Caco-2 (cell line): ENCODE results near the gene GRK5. TPM values are rescaled to one million over a fixed set of nuclear protein-coding genes. Genes with fewer than 3 reads are reported as not detected.

ENCODE experiments used
- BruUV-seq: library from RNA; stranded (reverse); fragments of 400-500 nt; replicated peaks from 2 replicates; lab custom pipeline; 2021; lab: Mats Ljungman, UMichigan
- CTCF ChIA-PET: fragments of 300-600 bp; sonication (Branson Sonifier 250); formaldehyde crosslinking; loops from one replicate; lab custom pipeline; 2022; ENCODE audit warnings: antibody characterized with exemption; lab: Charles Lee
- POLR2A ChIA-PET: fragments of 300-600 bp; sonication (Branson Sonifier 250); formaldehyde crosslinking; loops from one replicate; lab custom pipeline; 2022; ENCODE audit warnings: antibody characterized with exemption; lab: Charles Lee
- DNase-seq, 2 experiments: peaks; one replicate each; pipeline versions ENCODE4 v3.0.0 to v3.0.0-alpha.2; 2020 to 2022
- H3K27me3 ChIP-seq: replicated peaks from 2 replicates; pipeline ENCODE4 v1.6.0; 2011; ENCODE audit warnings: low read length; ENCODE audit not compliant: control insufficient read depth, insufficient read depth
- H3K36me3 ChIP-seq: 2 replicates; pipeline ENCODE4 v1.5.1; 2011; ENCODE audit warnings: low read length; ENCODE audit not compliant: control insufficient read depth, insufficient read depth
- H3K4me1 ChIP-seq: fragments of 250-450 bp; sonication (Bioruptor Pico); 2 replicates; pipeline ENCODE4 v1.5.1; 2020; ENCODE audit warnings: mild to moderate bottlenecking
- H3K4me3 ChIP-seq: 2 replicates; pipeline ENCODE4 v1.5.1; 2011; ENCODE audit warnings: low read depth, mild to moderate bottlenecking, control low read depth, low read length
- H3K9me3 ChIP-seq: fragments of 250-450 bp; sonication (Bioruptor Pico); 2 replicates; pipeline ENCODE4 v1.5.1; 2020; ENCODE audit warnings: mild to moderate bottlenecking, moderate library complexity
- H3K27ac Mint-ChIP-seq: one replicate; pipeline ENCODE4 v1.8.0; 2022; ENCODE audit warnings: mixed read lengths; ENCODE audit not compliant: unreplicated experiment
- H3K27me3 Mint-ChIP-seq: one replicate; pipeline ENCODE4 v1.8.0; 2022; ENCODE audit warnings: mixed read lengths; ENCODE audit not compliant: insufficient read depth, unreplicated experiment
- H3K36me3 Mint-ChIP-seq: one replicate; pipeline ENCODE4 v1.8.0; 2022; ENCODE audit warnings: mild to moderate bottlenecking, mixed read lengths; ENCODE audit not compliant: insufficient read depth, unreplicated experiment
- H3K4me1 Mint-ChIP-seq: one replicate; pipeline ENCODE4 v1.8.0; 2022; ENCODE audit warnings: low read depth, mixed read lengths; ENCODE audit not compliant: unreplicated experiment
- H3K4me3 Mint-ChIP-seq: one replicate; pipeline ENCODE4 v1.8.0; 2022; ENCODE audit warnings: mild to moderate bottlenecking, moderate library complexity, mixed read lengths; ENCODE audit not compliant: unreplicated experiment
- H3K9me3 Mint-ChIP-seq: one replicate; pipeline ENCODE4 v1.8.0; 2022; ENCODE audit warnings: mixed read lengths; ENCODE audit not compliant: unreplicated experiment
- CTCF ChIP-seq, 2 experiments: fragments of 200-600 bp in 1 of 2; IDR thresholded peaks; 1 replicate in 1 of 2; 2 replicates in 1 of 2; pipeline versions ENCODE4 v1.5.1 to v1.8.0; 2011 to 2022; ENCODE audit warnings: antibody characterized with exemption in 1 of 2, control low read depth in 1 of 2, inconsistent platforms in 1 of 2, low read depth in 1 of 2, low read length in 1 of 2, mild to moderate bottlenecking in 1 of 2, moderate library complexity in 1 of 2; ENCODE audit not compliant: insufficient read depth in 1 of 2, severe bottlenecking in 1 of 2, unreplicated experiment in 1 of 2
- intact Hi-C: fragments of 100-400 bp; cut with micrococcal nuclease; formaldehyde crosslinking; loops from one replicate; pipeline ENCODE4 v1.10.0; 2022; ENCODE audit not compliant: unreplicated experiment
- total RNA-seq: library from RNA; stranded (reverse); gene quantifications from 2 replicates; pipeline ENCODE4 v1.2.3, GENCODE V29; 2022

Gene GRK5
- total RNA-seq, 1 experiment from 2014 or later, result 7.7 TPM

- POLR2A ChIA-PET, result no interaction called here
- H3K27ac Mint-ChIP-seq, result no peak overlapping the region
Measured at GRCh38 chr10:119443970-119444660, 236.7 kb downstream of the GRK5 start.

GRCh38 chr10:119444866-119445265 lies 237.5 kb downstream of the GRK5 start:
- POLR2A ChIA-PET, result no interaction called here
- no peaks in the 10 kb centered on the region for H3K9me3 Mint-ChIP-seq
- TF ChIP-seq CTCF (IDR thresholded peaks at IDR 0.05; ENCODE audit: insufficient read depth in 1 of 2, low read depth in 1 of 2, low read length in 1 of 2, severe bottlenecking in 1 of 2, unreplicated experiment in 1 of 2), result no peak
- no peaks in the 10 kb centered on the region for H3K4me1 Mint-ChIP-seq
- no peak overlapping the region for H3K4me3 Mint-ChIP-seq
- H3K4me3 ChIP-seq, result no peak overlapping the region
- intact Hi-C loops, result loop anchor here (1.0 to 2.0 kb wide), 2 partner anchors 44 to 246 kb away; no protein-coding TSS in a partner anchor
- H3K27me3 ChIP-seq, result no peaks in the 10 kb centered on the region
- no peak for DNase-seq
- no peak overlapping the region for H3K27ac Mint-ChIP-seq
- H3K27me3 Mint-ChIP-seq, result no peaks in the 10 kb centered on the region
- CTCF ChIA-PET, result interaction anchor here (0.6 to 4.8 kb wide), 13 partner anchors 9 to 245 kb away, joined by 3 to 95 read pairs (median 4); partner anchors contain the start of gene GRK5
- H3K4me1 ChIP-seq, result no peaks in the 10 kb centered on the region
- BruUV-seq, result no TSS peak
- no peaks in the 10 kb centered on the region for H3K9me3 ChIP-seq
- H3K36me3 ChIP-seq, result no peaks in the 10 kb centered on the region
- H3K36me3 Mint-ChIP-seq, result no peaks in the 10 kb centered on the region

More at GRCh38 chr10:119443970-119444660, 236.7 kb downstream of the GRK5 start:
- Mint-ChIP-seq H3K36me3 (no peaks in the 10 kb centered on the region), H3K9me3 (no peaks in the 10 kb centered on the region), H3K4me1 (no peaks in the 10 kb centered on the region), H3K27me3 (no peaks in the 10 kb centered on the region), H3K4me3 (no peak overlapping the region)
- TF ChIP-seq CTCF (IDR thresholded peaks at IDR 0.05; ENCODE audit: insufficient read depth in 1 of 2, low read depth in 1 of 2, low read length in 1 of 2, severe bottlenecking in 1 of 2, unreplicated experiment in 1 of 2), result no peak
- no peaks in the 10 kb centered on the region for H3K9me3 ChIP-seq
- H3K4me1 ChIP-seq, result no peaks in the 10 kb centered on the region
- no peaks in the 10 kb centered on the region for H3K27me3 ChIP-seq
- CTCF ChIA-PET, result interaction anchor here (0.6 to 4.8 kb wide), 7 partner anchors 26 to 245 kb away, joined by 3 to 95 read pairs (median 4); partner anchors contain the start of gene GRK5
- BruUV-seq, result no TSS peak
- H3K36me3 ChIP-seq, result peaks cover under 1% of the 10 kb centered on the region; the same call in 1 of the 2 replicates
- H3K4me3 ChIP-seq, result no peak overlapping the region
- no peak for DNase-seq
- intact Hi-C loops, result loop anchor here (2.0 kb wide), 1 partner anchor 45 kb away; no protein-coding TSS in a partner anchor

- Histone ChIP-seq H3K36me3 (no peaks in the 10 kb centered on the region), H3K9me3 (no peaks in the 10 kb centered on the region), H3K4me1 (no peaks in the 10 kb centered on the region), H3K4me3 (no peak overlapping the region), H3K27me3 (no peaks in the 10 kb centered on the region)
- Mint-ChIP-seq H3K27ac (no peak overlapping the region), H3K9me3 (no peaks in the 10 kb centered on the region), H3K4me1 (no peaks in the 10 kb centered on the region), H3K36me3 (no peaks in the 10 kb centered on the region), H3K27me3 (no peaks in the 10 kb centered on the region), H3K4me3 (no peak overlapping the region)
- DNase-seq, result peak; percentile 84 to 90
- POLR2A ChIA-PET, result interaction anchor here (0.6 kb wide), 1 partner anchor 92 kb away, joined by 3 read pairs; no protein-coding TSS in a partner anchor
- CTCF ChIA-PET, result interaction anchor here (0.6 to 4.8 kb wide), 14 partner anchors 9 to 246 kb away, joined by 3 to 95 read pairs (median 4); partner anchors contain the start of gene GRK5
- TF ChIP-seq CTCF (IDR thresholded peaks at IDR 0.05; ENCODE audit: insufficient read depth in 1 of 2, low read depth in 1 of 2, low read length in 1 of 2, severe bottlenecking in 1 of 2, unreplicated experiment in 1 of 2), result peak; percentile 91 to 98
- intact Hi-C loops, result loop anchor here (1.0 to 2.0 kb wide), 2 partner anchors 43 to 246 kb away; no protein-coding TSS in a partner anchor
- no TSS peak for BruUV-seq
Measured at GRCh38 chr10:119445311-119445934, 238.1 kb downstream of the GRK5 start.
